Dendritic cell treated with granulocyte-macrophage colony-stimulating factor and Interleukin-4, amounts not matched to agents 40 ng/mL and 50 ng/mL, for 4 days (primary cell): ENCODE measurements around the gene ITPRIPL2.

Experiments used
- H3K27ac Mint-ChIP-seq: one replicate; pipeline ENCODE4 v1.8.0; 2022; ENCODE audit warnings: mild to moderate bottlenecking, mixed read lengths
- H3K27me3 Mint-ChIP-seq: one replicate; pipeline ENCODE4 v1.8.0; 2022; ENCODE audit warnings: mild to moderate bottlenecking, mixed read lengths
- H3K36me3 Mint-ChIP-seq: one replicate; pipeline ENCODE4 v1.8.0; 2022; ENCODE audit warnings: low read depth, mixed read lengths
- H3K4me1 Mint-ChIP-seq: one replicate; pipeline ENCODE4 v1.8.0; 2022; ENCODE audit warnings: low read depth, mixed read lengths
- H3K4me3 Mint-ChIP-seq: one replicate; pipeline ENCODE4 v1.8.0; 2022; ENCODE audit warnings: mild to moderate bottlenecking, moderate library complexity, mixed read lengths
- H3K9me3 Mint-ChIP-seq: one replicate; pipeline ENCODE4 v1.8.0; 2022; ENCODE audit warnings: mixed read lengths
- intact Hi-C: fragments of 100-400 bp; cut with micrococcal nuclease; formaldehyde crosslinking; loops from one replicate; pipeline ENCODE4 v1.15.0; 2022

Gene ITPRIPL2

DNA sequence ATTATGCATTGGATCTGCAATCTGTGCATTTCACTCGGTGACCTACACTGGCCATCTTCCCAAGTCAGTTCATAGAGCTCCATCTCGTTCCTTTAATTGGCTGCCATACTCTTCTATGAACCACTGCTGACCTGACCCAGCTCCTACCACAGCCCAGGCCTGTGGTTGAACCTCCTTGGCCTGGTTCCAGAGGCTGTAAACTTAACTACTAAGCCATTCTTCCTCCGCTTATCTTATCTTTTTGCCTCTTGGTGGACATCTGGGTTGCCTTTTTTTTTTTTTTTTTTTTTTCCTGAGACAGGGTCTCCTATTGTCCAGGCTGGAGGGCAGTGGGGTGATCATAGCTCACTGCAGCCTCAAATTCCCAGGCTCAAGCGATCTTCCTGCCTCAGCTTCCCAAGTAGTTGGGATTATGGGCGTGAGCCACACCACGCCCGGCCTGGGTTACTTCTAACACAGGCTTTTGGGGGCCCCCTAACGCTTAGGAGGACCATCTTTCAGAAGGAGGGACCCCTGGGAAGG, 28.0 kb upstream of the ITPRIPL2 start:
- peak overlapping the region; percentile 78 for H3K4me3 Mint-ChIP-seq
- peaks cover 11% of the 10 kb centered on the region for H3K36me3 Mint-ChIP-seq
- H3K27me3 Mint-ChIP-seq: peaks cover 13% of the 10 kb centered on the region
- intact Hi-C loops: loop anchor here (1.0 kb wide), 5 partner anchors 34 to 417 kb away; no protein-coding TSS in a partner anchor
- H3K27ac Mint-ChIP-seq: peak overlapping the region; percentile 81
- peaks cover 36% of the 10 kb centered on the region for H3K4me1 Mint-ChIP-seq
- peaks cover 2% of the 10 kb centered on the region for H3K9me3 Mint-ChIP-seq

DNA sequence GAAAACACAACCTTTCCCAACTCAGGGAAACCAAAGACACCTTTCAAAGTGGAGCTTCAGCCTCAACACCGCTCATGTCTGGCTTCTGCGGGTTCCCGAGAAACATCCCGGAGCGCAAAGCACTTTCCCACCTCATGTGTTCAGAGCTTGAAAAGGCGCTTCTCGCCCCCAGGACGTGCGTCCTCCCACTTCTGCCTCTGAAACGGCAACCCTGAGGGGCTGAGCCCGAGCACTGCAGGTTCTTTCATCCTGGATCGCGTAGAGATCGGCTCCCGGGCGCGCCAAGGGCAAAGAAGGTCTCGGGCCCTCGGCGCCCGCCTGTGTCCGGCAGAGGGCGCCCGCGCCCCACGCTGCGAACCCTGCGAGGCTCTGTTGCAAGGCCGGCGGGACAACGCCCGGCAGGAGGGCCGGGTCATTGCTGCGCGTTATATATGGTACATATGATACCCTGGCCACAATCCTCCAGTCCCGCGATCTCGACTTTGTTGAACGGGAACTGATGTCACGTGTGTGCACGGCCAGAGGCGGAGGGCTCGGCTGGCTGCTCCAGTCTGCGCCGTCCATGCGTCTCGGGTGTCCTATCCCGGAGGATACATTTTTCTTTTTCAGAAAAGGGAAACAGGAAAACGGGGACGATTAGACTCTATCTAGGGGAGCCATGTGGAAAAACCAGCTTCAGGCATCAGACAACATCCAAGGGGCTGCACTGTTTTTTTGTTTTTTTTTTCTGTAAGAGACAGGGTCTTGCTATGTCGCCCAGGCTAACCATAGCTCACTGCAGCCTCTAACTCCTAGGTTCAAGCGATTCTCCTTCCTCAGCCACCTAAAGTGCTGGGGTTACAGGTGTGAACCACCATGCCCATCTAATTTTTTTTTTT, 27.2 kb upstream of the ITPRIPL2 start:
- H3K27ac Mint-ChIP-seq: peak overlapping the region; percentile 81

DNA sequence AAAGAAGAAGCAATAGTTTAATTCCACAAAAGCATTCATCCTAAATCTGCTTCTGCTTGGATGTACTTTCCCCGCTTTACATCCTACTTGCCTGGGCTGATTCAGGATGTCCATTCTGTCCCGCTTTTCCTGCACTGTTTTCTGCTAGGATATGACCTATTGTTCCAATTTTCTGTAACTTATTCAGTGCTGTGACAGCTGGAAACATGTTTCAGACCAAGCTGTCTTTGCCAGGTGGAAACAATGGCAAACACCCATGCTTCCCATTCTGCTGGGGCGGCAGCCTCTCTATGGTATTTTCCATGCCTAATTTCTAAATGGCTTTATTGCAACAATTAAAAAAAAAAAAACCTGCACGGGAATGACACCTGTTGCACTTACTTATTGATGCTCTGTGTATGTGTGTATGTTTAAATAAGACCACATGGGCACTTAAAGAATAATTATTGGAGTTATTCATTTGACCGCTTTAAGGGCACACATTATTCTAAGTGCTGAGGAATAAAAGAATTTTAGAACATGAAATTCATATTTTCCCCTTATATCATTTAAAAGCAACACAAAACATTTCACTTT, 25.3 kb upstream of the ITPRIPL2 start:
- Mint-ChIP-seq H3K9me3 (peaks cover 19% of the 10 kb centered on the region), H3K4me3 (no peak overlapping the region), H3K27me3 (peaks cover 13% of the 10 kb centered on the region), H3K4me1 (peaks cover 54% of the 10 kb centered on the region), H3K36me3 (peaks cover 14% of the 10 kb centered on the region), H3K27ac (no peak overlapping the region)
- intact Hi-C loops: no loop called here

More for the DNA sequence above, 27.2 kb upstream of the ITPRIPL2 start:
- intact Hi-C loops: loop anchor here (1.0 kb wide), 5 partner anchors 33 to 416 kb away; no protein-coding TSS in a partner anchor
- peaks cover 10% of the 10 kb centered on the region for H3K9me3 Mint-ChIP-seq
- H3K4me3 Mint-ChIP-seq: peak overlapping the region; percentile 78
- H3K36me3 Mint-ChIP-seq: peaks cover 14% of the 10 kb centered on the region
- H3K27me3 Mint-ChIP-seq: peaks cover 13% of the 10 kb centered on the region
- peaks cover 38% of the 10 kb centered on the region for H3K4me1 Mint-ChIP-seq

GRCh38 chr16:19089410-19089955, 24.3 kb upstream of the ITPRIPL2 start:
- Mint-ChIP-seq H3K4me3 (no peak overlapping the region), H3K9me3 (peaks cover 19% of the 10 kb centered on the region), H3K27me3 (peaks cover 16% of the 10 kb centered on the region), H3K4me1 (peaks cover 54% of the 10 kb centered on the region), H3K36me3 (peaks cover 14% of the 10 kb centered on the region), H3K27ac (peak overlapping the region; percentile 16)
- intact Hi-C loops: no loop called here

GRCh38 chr16:19090916-19091315, 22.8 kb upstream of the ITPRIPL2 start:
- H3K36me3 Mint-ChIP-seq: peaks cover 14% of the 10 kb centered on the region
- peaks cover 19% of the 10 kb centered on the region for H3K9me3 Mint-ChIP-seq
- H3K4me1 Mint-ChIP-seq: peaks cover 56% of the 10 kb centered on the region
- peaks cover 8% of the 10 kb centered on the region for H3K27me3 Mint-ChIP-seq
- H3K4me3 Mint-ChIP-seq: no peak overlapping the region
- intact Hi-C loops: no loop called here
- H3K27ac Mint-ChIP-seq: no peak overlapping the region

DNA sequence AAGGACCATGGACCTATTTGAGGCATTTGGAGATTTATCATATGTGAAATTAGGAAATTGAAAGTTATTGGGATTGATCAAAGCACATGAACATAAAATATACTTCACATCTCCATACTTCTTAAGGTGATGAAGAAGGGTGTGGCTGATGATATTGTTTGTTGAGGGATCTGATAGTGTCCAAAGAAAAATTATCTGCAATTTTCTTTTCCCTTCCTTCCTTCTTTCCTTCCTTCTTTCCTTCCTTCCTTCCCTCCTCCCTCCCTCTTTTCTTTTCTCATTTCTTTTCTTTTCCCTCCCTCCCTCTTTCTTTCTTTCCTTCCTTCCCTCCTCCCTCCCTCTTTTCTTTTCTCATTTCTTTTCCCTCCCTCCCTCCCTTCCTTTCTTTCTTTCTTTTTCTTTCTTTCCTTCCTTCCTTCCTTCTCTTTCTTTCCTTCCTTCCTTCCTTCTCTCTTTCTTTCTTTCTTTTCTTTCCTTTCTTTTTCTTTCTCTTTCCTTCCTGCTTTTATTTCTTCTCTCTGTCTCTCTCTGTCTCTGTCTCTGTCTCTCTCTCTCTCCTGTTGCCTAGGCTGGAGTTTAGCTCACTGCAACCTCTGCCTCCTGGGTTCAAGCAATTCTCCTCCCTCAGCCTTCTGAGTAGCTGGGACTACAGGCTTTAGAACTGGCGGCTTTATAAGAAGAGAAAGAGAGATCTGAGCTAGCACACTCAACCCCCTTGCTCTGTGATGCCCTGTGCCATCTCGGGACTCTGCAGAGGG, 20.9 kb upstream of the ITPRIPL2 start:
- peaks cover 23% of the 10 kb centered on the region for H3K9me3 Mint-ChIP-seq
- H3K36me3 Mint-ChIP-seq: peaks cover 16% of the 10 kb centered on the region
- H3K4me1 Mint-ChIP-seq: peaks cover 41% of the 10 kb centered on the region
- H3K27ac Mint-ChIP-seq: peak overlapping the region; percentile 37
- H3K27me3 Mint-ChIP-seq: peaks cover 3% of the 10 kb centered on the region
- intact Hi-C loops: no loop called here
- no peak overlapping the region for H3K4me3 Mint-ChIP-seq

- intact Hi-C loops: no loop called here
- H3K9me3 Mint-ChIP-seq: peaks cover 29% of the 10 kb centered on the region
- peaks cover 3% of the 10 kb centered on the region for H3K27me3 Mint-ChIP-seq
- H3K36me3 Mint-ChIP-seq: peaks cover 21% of the 10 kb centered on the region
- no peak overlapping the region for H3K27ac Mint-ChIP-seq
- H3K4me3 Mint-ChIP-seq: no peak overlapping the region
- peaks cover 34% of the 10 kb centered on the region for H3K4me1 Mint-ChIP-seq
Measured at GRCh38 chr16:19093631-19094541, 19.9 kb upstream of the ITPRIPL2 start.

DNA sequence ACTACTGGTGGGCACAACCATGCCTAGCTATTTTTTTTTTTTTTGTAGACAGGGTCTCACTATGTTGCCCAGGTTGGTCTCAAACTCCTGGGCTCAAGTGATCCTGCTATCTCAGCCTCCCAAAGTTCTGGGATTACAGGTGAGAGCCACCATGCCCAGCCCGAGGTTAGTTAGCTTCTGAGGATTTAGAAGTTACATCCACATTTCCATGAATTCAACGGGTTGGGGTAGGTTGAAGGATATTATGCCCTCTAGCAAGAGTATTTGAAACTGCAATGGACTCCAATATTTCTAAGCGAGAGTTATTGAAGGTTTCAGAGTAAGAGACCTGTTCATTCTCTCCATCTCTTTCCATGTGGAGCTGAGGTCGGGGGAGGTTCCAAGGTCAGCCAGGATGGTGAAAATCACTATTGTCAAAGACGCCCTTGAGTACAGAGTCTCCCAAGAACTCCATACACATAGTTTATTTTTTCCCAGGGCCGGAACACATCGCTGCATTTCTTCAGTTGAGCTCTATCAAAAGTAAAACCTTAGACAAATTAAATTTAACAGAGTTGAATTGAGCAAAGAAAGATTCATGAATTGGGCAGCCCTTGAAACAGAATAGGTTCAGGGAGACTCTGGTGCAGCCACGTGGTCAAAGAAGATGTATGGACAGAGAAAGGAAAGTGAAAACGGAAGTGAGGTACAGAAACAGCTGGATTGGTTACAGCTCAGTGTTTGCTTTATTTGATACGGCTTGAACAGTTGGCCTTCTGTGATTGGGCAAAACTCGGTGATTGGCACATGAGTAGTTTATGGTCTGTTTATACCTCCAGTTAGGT, 19.0 kb upstream of the ITPRIPL2 start:
- H3K4me3 Mint-ChIP-seq: no peak overlapping the region
- peaks cover 29% of the 10 kb centered on the region for H3K9me3 Mint-ChIP-seq
- peaks cover 3% of the 10 kb centered on the region for H3K27me3 Mint-ChIP-seq
- intact Hi-C loops: no loop called here
- peaks cover 21% of the 10 kb centered on the region for H3K36me3 Mint-ChIP-seq
- H3K27ac Mint-ChIP-seq: no peak overlapping the region
- peaks cover 27% of the 10 kb centered on the region for H3K4me1 Mint-ChIP-seq

- H3K27me3 Mint-ChIP-seq: peaks cover 3% of the 10 kb centered on the region
- H3K27ac Mint-ChIP-seq: no peak overlapping the region
- peaks cover 27% of the 10 kb centered on the region for H3K9me3 Mint-ChIP-seq
- H3K4me1 Mint-ChIP-seq: peaks cover 25% of the 10 kb centered on the region
- intact Hi-C loops: no loop called here
- H3K36me3 Mint-ChIP-seq: peaks cover 21% of the 10 kb centered on the region
- no peak overlapping the region for H3K4me3 Mint-ChIP-seq
Measured at GRCh38 chr16:19095654-19096053, 18.1 kb upstream of the ITPRIPL2 start.

DNA sequence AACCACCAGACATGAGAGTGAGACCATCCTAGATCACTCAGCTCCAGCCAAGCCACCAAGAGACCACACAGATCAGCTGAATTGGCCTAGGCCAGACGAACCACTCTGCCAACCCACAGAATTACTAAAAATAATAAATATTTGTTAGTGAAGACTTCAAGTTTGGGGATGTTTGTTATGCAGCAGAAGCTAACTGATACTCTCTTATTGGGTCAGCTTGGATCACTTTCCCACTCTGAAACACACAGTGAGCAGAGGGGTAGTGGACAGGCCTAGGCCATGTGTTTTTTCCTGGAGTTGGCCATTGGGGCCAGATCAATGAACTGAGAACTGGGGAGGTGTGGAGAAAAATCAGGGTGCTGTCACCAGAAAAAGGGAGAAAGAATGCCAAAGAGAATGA, 15.6 kb upstream of the ITPRIPL2 start:
- Mint-ChIP-seq H3K27me3 (peaks cover 3% of the 10 kb centered on the region), H3K9me3 (peaks cover 10% of the 10 kb centered on the region), H3K4me3 (no peak overlapping the region), H3K36me3 (peaks cover 7% of the 10 kb centered on the region), H3K27ac (no peak overlapping the region), H3K4me1 (peaks cover 8% of the 10 kb centered on the region)
- intact Hi-C loops: no loop called here

DNA sequence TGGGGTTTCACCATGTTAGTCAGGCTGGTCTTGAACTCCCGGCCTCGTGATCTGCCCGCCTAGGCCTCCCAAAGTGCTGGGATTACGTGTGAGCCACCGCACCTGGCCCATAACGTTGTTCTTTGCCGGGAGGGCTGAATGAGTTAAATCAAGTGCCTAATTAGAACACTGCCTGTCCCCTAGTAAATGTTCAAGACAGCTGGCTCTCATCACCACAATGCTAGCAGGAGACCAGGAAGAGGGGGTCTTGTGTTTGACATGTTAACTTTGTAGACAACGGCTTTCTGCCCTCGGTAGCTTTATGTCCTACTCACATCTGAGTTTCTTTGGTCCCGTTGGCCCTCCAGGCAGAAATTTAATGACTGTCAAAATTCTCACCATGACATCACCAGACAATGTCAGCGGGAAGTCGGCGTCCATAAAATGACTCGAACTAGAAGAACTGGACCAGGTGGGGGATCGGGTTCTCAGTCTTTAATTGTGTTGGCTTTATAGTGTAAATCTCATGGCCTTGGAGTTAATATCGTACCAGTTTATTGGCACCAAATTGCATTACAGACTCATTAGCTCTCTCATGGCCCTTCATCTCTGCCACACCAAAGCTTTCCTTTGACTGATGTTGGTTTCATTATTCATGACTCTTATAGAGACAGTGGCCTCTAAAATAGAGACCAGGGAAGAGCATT, 11.4 kb upstream of the ITPRIPL2 start:
- Mint-ChIP-seq H3K27me3 (no peaks in the 10 kb centered on the region), H3K27ac (no peak overlapping the region), H3K36me3 (peaks cover 7% of the 10 kb centered on the region), H3K4me1 (peaks cover 27% of the 10 kb centered on the region), H3K9me3 (peaks cover 10% of the 10 kb centered on the region), H3K4me3 (no peak overlapping the region)
- intact Hi-C loops: no loop called here

GRCh38 chr16:19104607-19105006, 9.2 kb upstream of the ITPRIPL2 start:
- intact Hi-C loops: no loop called here

More at GRCh38 chr16:19104607-19105006, 9.2 kb upstream of the ITPRIPL2 start:
- Mint-ChIP-seq H3K27ac (no peak overlapping the region), H3K36me3 (no peaks in the 10 kb centered on the region), H3K4me3 (no peak overlapping the region), H3K27me3 (no peaks in the 10 kb centered on the region), H3K4me1 (peaks cover 44% of the 10 kb centered on the region), H3K9me3 (no peaks in the 10 kb centered on the region)
